GM18508 (cell line): ENCODE data around the gene PRR15L.

Experiments used
- ATAC-seq: cut with Tn5 transposase; IDR thresholded peaks from one replicate; pipeline ENCODE4 v1.9.1; 2021; ENCODE audit warnings: moderate number of reproducible peaks; ENCODE audit not compliant: insufficient read depth, unreplicated experiment

The PRR15L gene

GRCh38 chr17:47907932-47908562 is 49.6 kb downstream of the PRR15L start:
- no peak for ATAC-seq

DNA sequence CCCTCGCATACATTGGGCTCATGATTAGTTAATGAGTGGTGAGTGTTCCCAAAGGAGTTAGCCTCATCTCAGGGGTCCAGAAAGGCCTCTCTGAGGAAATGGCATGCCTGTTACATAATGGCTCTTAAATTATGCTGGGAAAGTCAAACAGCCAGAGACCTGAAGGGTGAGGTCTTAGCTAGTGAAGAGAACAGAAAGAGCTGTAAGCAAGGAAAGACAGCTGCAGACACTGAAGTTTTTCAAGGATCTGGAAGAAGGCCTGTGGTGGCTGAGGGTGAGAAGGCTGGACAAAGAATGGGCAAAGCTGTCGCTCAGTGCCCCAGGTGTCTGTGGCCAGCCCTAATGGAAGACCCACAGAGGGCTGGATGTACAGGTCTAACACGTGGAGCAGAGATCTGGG is 51.2 kb downstream of the PRR15L start:
- ATAC-seq, result no peak

DNA sequence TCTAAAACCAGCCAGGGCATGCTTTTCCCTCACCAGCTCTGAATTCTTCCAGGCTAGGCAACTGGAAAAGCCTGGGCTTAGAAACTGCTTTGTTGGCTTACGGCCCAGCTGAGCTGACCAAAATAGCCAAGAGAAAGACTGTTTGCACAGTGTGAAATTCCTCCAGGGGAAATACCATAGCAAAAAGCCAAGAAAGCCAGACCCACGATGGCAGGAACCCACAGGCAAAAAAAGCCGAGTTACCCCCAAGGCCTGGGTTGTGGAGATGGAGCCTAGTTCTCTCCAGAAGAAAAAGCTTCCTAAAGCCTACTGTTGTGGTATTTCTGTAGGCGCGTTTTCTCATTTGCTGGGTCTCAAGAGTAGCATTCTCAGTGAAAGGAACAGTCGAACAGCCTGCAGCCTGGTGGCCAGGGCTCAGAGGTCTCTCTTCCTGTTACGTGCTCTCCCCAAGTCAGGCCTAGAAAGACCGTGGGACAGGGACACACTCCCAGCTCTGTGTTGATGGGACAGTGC is 52.4 kb downstream of the PRR15L start:
- no peak for ATAC-seq

GRCh38 chr17:47902039-47902744 is 55.5 kb downstream of the PRR15L start:
- no peak for ATAC-seq
